Activated T-helper 1 cell treated with anti-CD3 and anti-CD28 coated beads, Interleukin-12 subunit alpha, Interleukin-12 subunit beta, Interleukin-2, Interleukin-4 antibody, amounts not matched to agents 30 ng/mL and 10 ng/mL and 1 ng/mL, durations not matched to agents 14 hours and 24 hours and 36 hours (primary cell): ENCODE data around the gene MBD3L3. TPM values are rescaled to one million over a fixed set of nuclear protein-coding genes. Genes with fewer than 3 reads are reported as not detected.

Source experiments
- total RNA-seq: library from RNA; stranded (reverse); gene quantifications from 2 replicates; pipeline ENCODE4 v1.2.3, GENCODE V29; 2022

The MBD3L3 gene
- total RNA-seq, 1 donor from 2014 or later: not detected

Other genes with a start within 250 kb of the MBD3L3 start
- gene ADGRE1, start 171.1 kb downstream of the MBD3L3 start, total RNA-seq: 4.6 and 5.5 TPM in 2 replicates
- gene MBD3L2B, start 37.2 kb downstream of the MBD3L3 start, total RNA-seq: not detected in 2 replicates
- not detected in 2 replicates for gene MBD3L5, start 28.1 kb downstream of the MBD3L3 start, total RNA-seq
- gene MBD3L4, start 18.5 kb downstream of the MBD3L3 start, total RNA-seq: not detected in 2 replicates
- not detected in 2 replicates for gene MBD3L2, start 9.4 kb downstream of the MBD3L3 start, total RNA-seq
- 12.2 and 13.3 TPM in 2 replicates for gene ZNF557, start 11.0 kb upstream of the MBD3L3 start, total RNA-seq
- gene INSR, start 235.7 kb upstream of the MBD3L3 start, total RNA-seq: 1.5 TPM in 2 replicates